Measurements from ENCODE around the gene ENTHD1.

ENTHD1 gene

DNA sequence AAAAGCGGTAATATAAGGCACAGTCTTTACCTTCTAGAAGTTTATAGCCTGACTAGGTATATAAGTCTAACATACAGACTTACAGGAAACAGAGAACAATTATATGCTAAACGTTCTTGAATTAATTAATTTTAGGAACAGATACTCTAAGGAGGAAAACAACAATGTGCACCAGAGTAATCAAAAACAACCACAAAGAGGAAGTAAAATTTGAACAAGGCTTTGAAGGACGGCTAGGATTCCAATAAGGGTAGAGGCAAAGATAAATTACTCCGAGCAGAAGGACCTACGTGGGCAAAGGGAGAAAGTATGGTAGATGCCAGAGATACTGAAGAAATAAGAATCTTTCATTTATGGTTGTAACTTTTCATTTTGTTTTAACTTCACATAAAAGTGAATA is 54.4 kb downstream of the ENTHD1 start:
- no peak for DNase-seq

DNA sequence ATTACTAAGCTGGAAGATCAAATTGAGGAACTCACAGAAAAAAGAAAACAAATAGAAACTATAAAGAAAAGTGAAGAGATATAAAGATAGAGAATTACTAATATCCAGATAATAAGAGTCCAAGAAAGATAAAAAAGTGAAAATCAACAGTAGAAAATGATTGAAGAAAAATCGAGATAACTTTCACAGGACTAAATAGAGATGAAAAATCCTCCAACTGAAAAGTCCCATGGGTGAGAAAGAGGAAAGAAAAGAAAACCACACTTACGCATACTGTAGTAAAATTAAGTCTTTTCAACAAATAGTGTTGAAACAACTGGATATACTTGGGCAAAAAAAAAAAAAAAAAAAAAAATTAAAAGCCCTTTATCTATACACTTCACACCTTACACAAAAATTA is 60.0 kb downstream of the ENTHD1 start:
- no peak for DNase-seq

DNA sequence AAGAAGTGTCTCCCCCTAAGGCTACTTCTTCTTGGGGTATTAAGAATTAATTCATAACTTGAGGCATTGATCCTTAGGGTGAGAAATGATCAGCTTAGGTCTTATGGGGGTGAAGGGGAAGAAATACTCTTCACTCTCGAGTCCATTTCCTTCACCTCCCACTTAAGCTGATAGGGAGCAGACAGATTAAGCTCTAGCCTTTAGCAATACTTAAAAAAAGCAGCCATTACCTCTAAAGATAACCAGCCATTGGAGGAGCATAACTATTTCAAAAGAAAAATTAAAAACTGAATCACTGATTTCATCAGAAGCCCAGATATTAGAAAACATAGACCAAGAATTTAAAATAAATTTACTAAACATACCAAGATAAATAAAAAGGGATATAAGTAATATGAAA is 60.5 kb downstream of the ENTHD1 start:
- DNase-seq, result no peak

DNA sequence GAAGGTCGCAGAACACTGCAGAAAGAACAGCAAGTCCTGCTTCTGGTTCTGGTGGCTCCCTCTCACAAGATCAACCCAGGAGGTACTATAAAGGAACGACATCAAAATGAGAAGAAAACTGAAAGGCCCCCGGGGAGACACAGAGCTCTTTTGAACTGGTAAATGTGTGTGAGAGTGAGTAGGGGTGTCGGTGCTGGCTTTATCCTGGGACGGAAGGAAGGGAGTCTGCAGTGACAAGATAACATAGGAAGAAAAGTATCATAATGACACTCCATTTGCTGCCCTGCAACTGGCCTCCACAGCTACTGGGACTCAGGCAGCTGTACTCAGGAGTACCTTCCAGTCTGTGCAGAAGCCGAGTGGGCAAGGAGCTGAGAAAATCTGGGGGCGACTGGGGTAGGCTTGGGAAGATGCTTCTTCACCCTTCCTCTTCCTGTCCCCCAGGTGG is 60.9 kb downstream of the ENTHD1 start:
- no peak for DNase-seq

DNA sequence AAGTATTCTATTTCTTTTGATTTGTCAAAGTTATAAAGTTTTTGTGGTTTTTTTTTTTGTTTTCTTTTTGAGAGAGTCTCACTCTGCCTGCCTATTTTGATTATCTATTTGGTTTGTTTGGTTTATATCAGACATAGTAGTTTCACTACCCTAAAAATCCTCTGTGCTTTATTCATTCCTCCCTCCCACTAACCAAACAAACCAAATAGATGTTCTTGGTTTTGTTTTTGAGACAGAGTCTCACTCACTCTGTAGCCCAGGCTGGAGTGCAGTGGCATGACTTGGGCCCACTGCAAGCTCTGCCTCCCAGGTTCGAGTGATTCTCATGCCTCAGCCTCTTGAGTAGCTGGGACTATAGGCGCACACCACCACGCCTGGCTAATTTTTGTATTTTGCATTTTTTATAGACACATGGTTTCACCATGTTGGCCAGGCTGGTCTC is 67.9 kb downstream of the ENTHD1 start:
- no peak for DNase-seq

DNA sequence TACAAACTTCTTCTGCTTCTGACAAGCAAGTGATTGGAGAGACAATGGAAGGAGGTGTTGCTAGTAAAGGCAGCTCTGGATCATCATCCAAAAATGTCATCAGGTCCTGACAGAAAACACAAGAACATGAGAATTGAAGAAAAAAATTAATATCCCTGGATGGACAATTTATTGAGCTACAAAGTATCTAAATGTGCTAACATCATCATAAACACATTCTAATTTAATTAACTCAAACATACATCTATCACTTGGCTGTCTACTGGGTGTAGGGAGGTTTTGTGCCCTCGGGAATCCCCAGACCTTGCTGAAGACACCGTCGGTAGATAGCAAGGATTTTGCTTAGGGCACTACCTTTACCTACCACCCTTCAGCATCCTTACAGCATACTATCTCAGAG is 72.6 kb downstream of the ENTHD1 start:
- no peak for DNase-seq

DNA sequence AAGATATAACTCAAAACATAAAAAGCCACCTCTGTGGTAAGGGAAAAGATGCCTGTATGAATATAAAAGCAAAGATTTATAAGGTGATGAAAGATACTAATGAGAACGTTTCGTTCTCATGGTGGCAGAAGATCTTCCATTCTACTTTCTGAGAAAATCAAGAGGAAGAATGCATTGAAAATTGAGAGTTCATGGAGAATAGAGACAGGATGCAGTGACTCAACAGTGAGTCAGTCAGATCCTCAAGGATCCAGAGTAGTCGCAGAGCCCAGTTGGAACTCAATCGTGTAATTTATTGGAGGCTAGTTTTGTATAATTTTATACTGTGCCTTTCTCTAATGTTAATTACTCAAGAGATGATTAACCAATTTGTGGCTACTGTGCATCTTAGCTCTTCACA is 73.3 kb downstream of the ENTHD1 start:
- DNase-seq, result peak; percentile 15 to 53

DNA sequence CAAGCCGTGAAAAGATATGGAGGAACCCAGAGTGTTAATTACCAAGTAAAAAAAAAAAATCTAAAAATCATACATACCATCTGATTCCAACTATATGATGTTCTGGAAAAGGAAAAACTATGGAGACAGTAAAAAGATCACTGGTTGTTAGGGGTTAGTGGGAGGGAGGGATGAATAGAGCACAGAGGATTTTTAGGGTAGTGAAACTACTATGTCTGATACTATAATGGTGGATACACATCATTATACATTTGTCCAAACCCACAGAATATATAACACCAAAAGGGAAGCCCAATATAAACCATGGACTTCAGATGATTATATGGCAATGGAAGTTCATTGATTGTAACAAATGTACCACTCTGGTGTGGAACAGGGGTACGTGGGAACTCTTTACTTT is 74.1 kb downstream of the ENTHD1 start:
- no peak for DNase-seq

DNA sequence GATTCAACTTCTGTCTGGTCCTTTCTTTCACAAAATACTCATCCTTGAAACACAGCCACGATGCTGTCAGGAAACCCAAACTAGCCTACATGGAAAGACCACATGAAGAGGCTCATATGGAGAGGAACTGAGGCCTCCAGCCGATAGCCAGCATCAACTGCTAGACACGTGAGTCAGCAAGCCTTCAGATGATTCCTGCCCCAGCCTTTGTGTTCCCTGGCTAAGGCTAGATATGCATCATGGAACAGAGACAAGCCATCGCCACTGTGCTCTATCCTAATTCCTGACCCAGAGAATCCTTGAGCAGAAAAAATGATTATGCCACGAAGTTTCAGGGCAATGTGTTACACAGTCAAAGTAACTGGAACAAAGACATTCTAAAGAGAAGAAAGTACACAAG is 75.5 kb downstream of the ENTHD1 start:
- DNase-seq, result no peak

DNA sequence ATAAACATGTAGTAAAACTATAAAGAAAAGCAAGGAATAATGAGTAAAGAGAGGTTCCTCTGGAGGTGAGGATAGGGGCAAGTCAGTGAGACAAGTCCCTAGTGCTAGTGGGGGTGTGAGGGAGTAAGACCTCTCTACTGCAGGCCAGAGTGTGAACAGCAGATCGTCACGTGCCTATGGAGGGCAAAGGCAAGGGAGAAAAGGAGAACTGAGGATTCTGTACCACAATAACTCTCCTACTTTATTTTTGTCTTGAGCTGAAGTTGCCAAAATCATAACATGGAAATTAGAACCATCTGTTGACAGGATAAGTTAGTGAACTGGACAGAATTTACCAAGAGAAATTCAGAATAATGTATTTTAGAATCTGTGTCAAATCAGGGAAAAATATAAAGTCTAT is 77.6 kb downstream of the ENTHD1 start:
- DNase-seq, result no peak

DNA sequence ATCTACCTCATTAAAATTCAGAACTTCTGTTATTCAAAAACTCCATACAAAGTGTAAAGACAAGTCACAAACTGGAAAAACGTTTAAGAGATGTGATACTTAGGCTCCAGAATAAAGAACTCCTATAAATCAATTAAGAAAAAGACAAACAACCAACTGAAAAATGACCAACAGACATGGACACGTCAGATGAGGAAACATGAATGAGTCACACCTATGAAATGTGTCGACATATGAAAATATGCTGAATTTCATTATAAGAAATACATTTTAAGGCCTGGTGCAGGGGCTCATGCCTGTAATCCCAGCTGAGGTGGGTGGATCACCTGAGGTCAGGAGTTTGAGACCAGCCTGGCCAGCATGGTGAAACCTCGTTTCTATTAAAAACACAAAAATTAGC is 78.7 kb downstream of the ENTHD1 start:
- DNase-seq, result no peak

DNA sequence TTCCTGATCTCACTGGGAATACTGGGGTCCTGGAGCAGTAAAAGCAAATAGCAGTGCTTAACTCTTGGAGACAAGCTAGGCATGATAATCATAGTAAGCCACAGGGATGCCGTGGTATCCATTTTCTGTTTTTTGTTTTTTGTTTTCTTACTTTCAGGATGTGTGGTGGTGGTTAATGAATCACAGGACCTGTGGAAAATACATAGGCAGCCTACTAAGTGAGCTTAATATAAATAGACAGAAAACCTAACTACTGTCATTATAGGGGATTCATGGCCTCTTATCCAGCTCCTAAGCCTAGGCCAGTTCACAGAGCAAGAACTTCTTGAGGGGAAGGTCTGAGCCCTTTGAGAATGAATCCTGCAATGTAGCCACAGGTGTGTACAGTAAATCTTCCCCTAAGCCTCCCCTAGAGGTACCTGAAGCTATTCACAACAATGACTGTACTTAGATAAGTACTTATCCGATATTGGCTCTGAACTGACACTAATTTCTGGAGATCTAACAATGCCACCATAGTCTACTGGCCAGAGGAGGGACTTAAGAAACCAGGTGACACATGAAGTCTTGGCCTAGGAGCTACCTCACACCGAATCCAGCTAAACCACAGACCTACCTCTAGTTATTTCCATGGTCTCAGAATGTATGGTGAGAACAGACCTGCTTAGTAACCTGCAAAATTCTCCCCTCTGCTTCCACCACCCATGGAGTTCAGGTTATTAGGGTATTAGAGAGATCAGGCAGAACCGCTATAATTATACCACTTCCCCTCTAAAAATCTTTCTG is 83.6 kb downstream of the ENTHD1 start:
- no peak for DNase-seq

DNA sequence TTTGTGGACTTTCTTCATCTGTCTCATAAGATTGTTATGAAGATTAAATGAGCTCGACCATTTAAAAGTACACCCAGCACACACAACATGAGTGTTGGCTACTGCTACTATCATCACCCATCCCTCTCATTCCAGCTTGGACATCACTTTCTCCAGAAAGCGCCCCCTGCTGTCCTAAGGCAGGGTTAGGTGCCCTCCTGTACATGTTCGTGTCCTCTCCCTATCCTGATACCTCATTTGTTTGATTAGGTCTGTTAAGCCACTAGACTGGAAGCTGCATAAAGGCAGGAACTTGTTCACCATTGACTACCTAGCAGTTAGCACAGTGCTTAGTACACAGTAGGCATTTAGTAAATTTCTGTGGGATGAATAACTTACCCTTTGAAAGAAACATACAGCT is 85.5 kb downstream of the ENTHD1 start:
- peak in 1 of 2 experiments; percentile 15 for DNase-seq

DNA sequence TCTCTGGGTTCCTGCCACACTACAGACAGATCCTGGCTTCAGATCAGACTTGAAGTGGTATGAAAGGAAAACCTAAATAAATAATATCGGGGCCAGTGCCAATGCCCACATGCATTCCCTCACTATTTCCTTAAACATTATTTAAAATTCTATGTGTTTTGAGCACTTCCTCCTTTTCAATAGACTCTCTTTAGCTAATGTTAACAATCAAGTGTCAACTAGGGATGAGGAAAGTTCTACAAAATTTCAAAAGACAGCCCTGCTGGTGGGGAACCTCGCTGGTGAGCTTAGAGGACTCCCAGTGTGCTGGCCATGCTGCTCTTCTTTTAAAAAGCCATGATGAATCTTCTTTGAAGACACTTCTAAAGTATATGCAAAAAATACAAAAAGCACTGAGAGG is 87.5 kb downstream of the ENTHD1 start:
- DNase-seq, result no peak

DNA sequence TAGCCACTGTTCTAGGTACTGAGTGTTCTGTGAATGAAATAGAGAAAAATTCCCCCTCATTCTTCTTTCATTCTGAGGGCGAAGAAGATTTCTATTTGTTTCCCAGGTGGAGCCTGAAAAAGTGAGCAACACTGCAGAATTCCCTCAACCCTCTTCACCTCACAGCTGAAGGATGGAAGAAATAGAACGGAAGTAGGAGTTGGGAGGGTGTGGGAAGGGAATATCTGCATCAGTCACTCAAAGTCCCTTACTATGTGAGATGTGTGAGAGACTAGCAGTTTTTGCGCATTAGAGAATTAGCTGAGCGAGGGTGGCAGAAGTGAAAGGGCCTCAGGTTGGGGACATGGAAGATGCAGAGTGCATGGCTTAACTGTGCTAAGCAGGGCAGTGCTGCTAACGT is 88.4 kb downstream of the ENTHD1 start:
- no peak for DNase-seq

DNA sequence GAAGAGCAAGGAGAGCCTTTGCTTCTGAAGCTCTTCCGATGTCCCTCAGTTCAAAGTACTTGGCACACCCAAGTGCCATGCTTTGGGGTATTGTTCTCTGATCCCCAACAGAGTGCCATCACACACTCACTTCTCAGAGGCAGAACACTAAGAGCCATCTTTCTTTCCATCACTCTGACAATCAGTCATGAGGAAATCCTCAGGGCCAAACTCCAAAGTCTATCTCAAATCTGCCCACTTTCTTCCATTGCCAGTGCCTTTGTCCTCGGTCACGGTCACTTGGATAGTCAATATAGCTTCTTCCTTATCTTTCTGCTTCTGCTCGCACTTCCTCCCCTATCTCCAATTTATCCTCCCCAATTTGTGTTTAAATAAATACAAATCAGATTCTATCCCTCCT is 90.9 kb downstream of the ENTHD1 start:
- DNase-seq, result no peak

DNA sequence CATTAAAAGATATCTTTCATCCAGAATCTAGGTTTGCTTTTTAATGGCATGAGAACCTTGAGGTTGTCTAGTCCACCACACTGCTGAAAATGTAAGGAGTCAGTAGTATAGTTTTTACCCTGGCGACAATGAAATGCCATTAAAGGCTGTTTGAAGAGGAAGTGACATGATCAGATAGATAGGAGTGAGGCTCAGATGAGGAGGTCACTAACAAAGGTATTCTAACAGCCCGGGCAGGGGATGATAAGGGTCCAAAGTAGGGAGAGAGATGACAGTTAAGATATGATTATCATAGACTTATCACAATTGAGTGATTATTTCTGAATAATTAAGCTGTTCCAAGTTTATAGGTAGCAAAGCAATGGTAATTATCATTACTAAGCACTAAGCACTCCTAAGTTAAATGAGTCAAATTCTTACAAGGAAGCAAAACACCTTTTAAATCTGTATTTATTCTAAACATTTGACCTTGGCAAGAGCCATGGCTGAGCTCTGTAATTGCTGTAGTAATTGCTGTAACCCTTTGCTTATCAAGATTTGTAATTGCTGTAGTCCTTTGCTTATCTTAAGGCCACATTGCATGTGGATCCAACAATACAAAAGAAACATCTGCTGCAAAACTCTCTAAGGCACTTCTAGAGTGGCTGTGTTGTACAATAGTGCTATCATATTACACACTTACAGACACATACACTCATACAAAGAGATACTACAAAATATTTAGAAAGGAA is 92.6 kb downstream of the ENTHD1 start:
- DNase-seq, result no peak

DNA sequence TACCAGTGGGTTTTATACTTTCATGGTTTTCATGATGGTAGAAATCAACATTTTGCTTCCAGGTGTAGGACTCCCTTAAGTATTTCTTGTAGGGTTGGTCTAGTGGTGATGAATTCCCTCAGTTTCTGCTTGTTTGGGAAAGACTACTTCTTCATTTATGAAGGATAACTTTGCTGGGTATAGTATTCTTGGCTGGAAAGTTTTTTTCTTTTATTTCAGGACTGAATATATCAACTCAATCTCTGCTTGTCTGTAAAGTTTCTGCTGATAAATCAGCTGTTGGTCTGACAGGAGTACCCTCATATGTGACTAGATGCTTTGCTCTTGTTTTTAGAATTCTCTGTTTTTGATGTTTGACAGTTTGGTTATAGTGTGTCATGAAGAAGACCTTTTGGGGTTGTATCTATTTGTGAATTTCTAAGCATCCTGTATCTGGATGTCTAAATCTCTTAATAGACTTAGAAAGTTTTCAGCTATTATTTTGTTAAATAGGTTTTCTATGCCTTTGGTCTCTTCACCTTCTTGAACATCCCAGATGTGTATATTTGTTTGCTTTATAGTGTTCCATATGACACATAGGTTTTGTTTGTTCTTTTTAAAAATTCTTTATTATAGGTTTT is 95.9 kb downstream of the ENTHD1 start:
- no peak for DNase-seq

DNA sequence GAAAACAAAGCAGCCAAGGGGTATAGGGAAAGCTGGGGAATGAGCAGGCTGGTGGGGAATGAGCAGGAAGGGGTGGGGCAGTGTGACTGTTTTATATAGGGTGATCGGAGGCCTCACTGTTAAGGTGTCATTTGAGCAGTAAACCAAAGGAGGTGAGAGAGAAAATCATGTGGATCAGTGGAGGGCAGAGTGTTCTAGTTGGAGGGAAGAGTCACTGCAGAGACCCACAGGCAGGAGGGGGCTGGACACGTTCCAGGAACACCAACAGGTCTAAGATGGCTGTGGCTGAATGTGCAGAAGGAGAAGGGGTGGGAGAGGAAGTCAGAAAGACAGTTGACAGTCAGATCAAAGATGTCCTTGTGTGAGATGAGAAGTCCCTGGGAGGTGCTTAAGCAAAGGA is 103.8 kb downstream of the ENTHD1 start:
- no peak for DNase-seq

DNA sequence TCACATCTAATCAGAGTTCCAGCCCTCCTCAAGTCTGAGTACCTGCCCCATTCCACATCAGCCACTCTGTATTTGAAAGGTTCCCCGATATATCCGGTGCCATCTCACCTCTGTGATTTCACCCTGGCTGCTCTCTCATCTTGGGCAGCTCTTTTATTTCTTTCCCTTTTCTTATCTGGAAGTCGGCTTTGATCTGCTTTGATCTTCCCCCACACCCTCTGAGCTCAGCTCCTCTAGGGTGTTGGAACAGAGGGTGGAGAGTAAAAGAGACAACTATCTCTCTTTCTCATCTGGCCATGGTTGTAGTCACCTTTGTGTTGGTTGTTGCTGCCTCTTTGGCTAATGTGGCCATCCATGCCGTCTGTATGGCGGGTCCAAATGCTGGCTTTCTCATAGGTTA is 108.3 kb downstream of the ENTHD1 start:
- no peak for DNase-seq

DNA sequence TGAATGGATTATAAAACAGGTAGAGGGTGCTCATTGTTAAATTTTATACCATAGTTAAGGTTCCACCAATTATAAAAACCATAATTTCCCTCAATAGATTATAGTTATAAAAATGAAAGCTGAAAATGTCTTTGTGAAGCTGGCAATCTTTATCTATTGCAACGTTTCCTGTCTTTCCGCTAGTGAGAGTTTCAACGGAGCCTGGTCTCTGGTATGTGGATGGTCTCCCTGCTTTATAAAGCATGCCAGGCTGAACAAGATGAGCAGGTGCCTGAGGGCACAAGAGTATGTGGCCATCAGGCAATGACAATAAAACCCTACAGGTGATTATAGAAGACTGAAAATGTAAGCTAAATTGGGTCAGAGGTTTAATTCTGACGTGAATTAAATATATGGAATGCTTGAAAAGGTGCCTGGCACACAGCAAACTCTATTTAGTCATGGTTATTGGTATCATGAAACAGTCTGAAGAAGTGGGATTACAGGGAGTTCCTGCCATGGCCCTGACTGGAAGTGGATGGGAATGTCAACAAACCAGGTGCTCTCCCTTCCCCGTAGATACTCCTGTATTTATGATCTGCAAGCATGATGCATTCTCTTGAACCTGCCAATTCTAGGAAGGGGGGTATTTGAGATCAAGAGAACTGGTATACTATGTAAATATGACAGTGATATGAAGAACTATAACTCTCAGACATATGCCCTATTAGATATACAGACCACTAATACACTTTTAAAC is 115.7 kb downstream of the ENTHD1 start:
- no peak for DNase-seq

DNA sequence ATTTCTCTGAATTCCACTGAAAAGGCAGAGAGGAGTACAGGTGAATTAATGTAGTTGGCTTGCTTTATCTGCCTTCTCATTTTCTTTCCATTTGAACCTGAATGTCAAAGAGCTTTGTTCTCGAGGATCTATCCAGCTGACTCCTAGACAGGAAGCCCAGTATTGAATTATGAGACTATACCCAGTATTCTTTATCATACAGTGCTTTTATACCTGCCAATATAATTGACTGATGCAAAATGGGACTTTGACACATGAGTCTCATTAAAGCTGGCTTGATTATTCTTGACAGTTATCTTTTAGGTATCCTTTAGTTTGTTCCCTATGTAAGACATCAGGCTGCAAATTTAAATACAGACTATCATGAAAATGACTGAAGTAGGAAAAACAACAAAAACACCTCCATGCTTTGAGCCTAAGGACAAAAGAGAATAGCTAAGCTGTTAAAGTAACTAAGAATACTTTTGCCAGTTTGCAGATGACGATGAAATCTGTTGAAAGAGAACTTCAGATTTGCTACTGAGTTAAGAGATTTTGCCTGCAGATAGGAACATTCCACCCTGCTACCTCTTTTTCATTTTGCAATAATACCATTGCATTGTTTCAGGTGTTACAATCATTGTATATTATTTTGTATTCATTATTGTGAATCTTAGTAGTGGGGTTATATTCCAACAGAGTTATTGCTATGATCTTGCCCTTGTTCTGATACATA is 117.1 kb downstream of the ENTHD1 start:
- no peak for DNase-seq

All from SW 1271 (cell line).